HG02840 (cell line): ENCODE data around the gene SSX2IP.
"Not testable (repeated sequence)": the region's sequence is repeated elsewhere in the genome, so short reads cannot be mapped to it uniquely, and the experiment has no call there.

Source experiments
- ATAC-seq: cut with Tn5 transposase; IDR thresholded peaks from one replicate; pipeline ENCODE4 v1.9.1; 2021; ENCODE audit warnings: mild to moderate bottlenecking, moderate library complexity, moderate number of reproducible peaks; ENCODE audit not compliant: unreplicated experiment, low FRiP score

SSX2IP gene

GRCh38 chr1:84677415-84678099, 12.7 kb downstream of the SSX2IP start:
- ATAC-seq = no peak

- ATAC-seq = no peak
Observed at GRCh38 chr1:84675631-84676030, 14.6 kb downstream of the SSX2IP start.

GRCh38 chr1:84675106-84675505, 15.2 kb downstream of the SSX2IP start:
- no peak for ATAC-seq

GRCh38 chr1:84674705-84675104, 15.6 kb downstream of the SSX2IP start:
- no peak for ATAC-seq

GRCh38 chr1:84674021-84674420, 16.2 kb downstream of the SSX2IP start:
- no peak for ATAC-seq

GRCh38 chr1:84672080-84672854, 18.0 kb downstream of the SSX2IP start:
- no peak for ATAC-seq

- no peak for ATAC-seq
Observed at GRCh38 chr1:84669831-84670230, 20.4 kb downstream of the SSX2IP start.

- ATAC-seq = no peak
Observed at GRCh38 chr1:84668185-84668584, 22.1 kb downstream of the SSX2IP start.

GRCh38 chr1:84665703-84666317, 24.5 kb downstream of the SSX2IP start:
- ATAC-seq = no peak

GRCh38 chr1:84653130-84653677, 37.1 kb downstream of the SSX2IP start:
- no peak for ATAC-seq

- ATAC-seq = no peak
Observed at GRCh38 chr1:84644472-84644871, 45.8 kb downstream of the SSX2IP start.

- no peak for ATAC-seq
Observed at GRCh38 chr1:84643183-84643582, 47.1 kb downstream of the SSX2IP start.

GRCh38 chr1:84642774-84643173, 47.5 kb downstream of the SSX2IP start:
- ATAC-seq = no peak

- ATAC-seq = not testable (repeated sequence)
Observed at GRCh38 chr1:84639731-84640130, 50.5 kb downstream of the SSX2IP start.

GRCh38 chr1:84635429-84635828, 54.8 kb downstream of the SSX2IP start:
- no peak for ATAC-seq

- ATAC-seq = no peak
Observed at GRCh38 chr1:84634536-84635205, 55.6 kb downstream of the SSX2IP start.

- ATAC-seq = no peak
Observed at GRCh38 chr1:84632673-84633434, 57.4 kb downstream of the SSX2IP start.

- ATAC-seq = no peak
Observed at GRCh38 chr1:84632137-84632536, 58.1 kb downstream of the SSX2IP start.

GRCh38 chr1:84624876-84625275, 65.4 kb downstream of the SSX2IP start:
- ATAC-seq = no peak

- no peak for ATAC-seq
Observed at GRCh38 chr1:84621553-84621952, 68.7 kb downstream of the SSX2IP start.
